Common myeloid progenitor, CD34-positive (primary cell): Measurements from ENCODE around the gene LIPG. TPM values are rescaled to one million over a fixed set of nuclear protein-coding genes. Genes with fewer than 3 reads are reported as not detected.
A peak's percentile ranks its signal among the peaks of the same experiment; 100 is the strongest.
"Not testable (repeated sequence)": the region's sequence is repeated elsewhere in the genome, so short reads cannot be mapped to it uniquely, and the experiment has no call there.

Experiments used
- CTCF ChIA-PET: fragments of 350-600 bp; sonication (Branson Sonifier 250); formaldehyde crosslinking; loops from one replicate; lab custom pipeline; 2021; ENCODE audit warnings: antibody characterized with exemption; lab: Charles Lee
- POLR2A ChIA-PET: fragments of 350-600 bp; sonication (Branson Sonifier 250); formaldehyde crosslinking; loops from one replicate; lab custom pipeline; 2021; ENCODE audit warnings: antibody characterized with exemption; lab: Charles Lee
- DNase-seq, 3 donors: peaks; one replicate each; pipeline versions ENCODE4 v3.0.0 to v3.0.0-alpha.2; 2013
- H3K27ac ChIP-seq, 2 experiments: 1 replicate in 1 of 2; 2 replicates in 1 of 2; pipeline ENCODE4 v1.7.0; 2013; ENCODE audit warnings: inconsistent platforms in 2 of 2, low read length in 2 of 2, mild to moderate bottlenecking in 2 of 2, low read depth in 1 of 2, moderate library complexity in 1 of 2; ENCODE audit not compliant: severe bottlenecking in 2 of 2, insufficient read depth in 1 of 2, poor library complexity in 1 of 2
- H3K27me3 ChIP-seq, 5 experiments: replicated peaks in 2 of 5; 1 replicate in 3 of 5; 2 replicates in 2 of 5; pipeline versions ENCODE4 v1.6.1 to v1.7.0; 2013; ENCODE audit warnings: low read length in 4 of 5, mild to moderate bottlenecking in 2 of 5, moderate library complexity in 2 of 5, inconsistent platforms in 1 of 5; ENCODE audit not compliant: insufficient read depth in 5 of 5, control insufficient read depth in 4 of 5
- H3K36me3 ChIP-seq, 4 experiments: 1 replicate in 2 of 4; 2 replicates in 2 of 4; pipeline versions ENCODE4 v1.6.1 to v1.7.0; 2013; ENCODE audit warnings: low read length in 3 of 4, control low read depth in 1 of 4, mild to moderate bottlenecking in 1 of 4; ENCODE audit not compliant: control insufficient read depth in 4 of 4, insufficient read depth in 4 of 4
- H3K4me1 ChIP-seq, 4 experiments: 1 replicate in 3 of 4; 2 replicates in 1 of 4; pipeline versions ENCODE4 v1.6.1 to v1.7.1; 2013; ENCODE audit warnings: low read length in 3 of 4, mild to moderate bottlenecking in 3 of 4, control low read depth in 1 of 4, inconsistent platforms in 1 of 4, moderate library complexity in 1 of 4; ENCODE audit not compliant: control insufficient read depth in 4 of 4, insufficient read depth in 4 of 4; ENCODE audit errors: control extremely low read depth in 1 of 4
- H3K4me3 ChIP-seq, 7 experiments: 1 replicate in 4 of 7; 2 replicates in 3 of 7; pipeline versions ENCODE4 v1.5.1 to v1.7.0; 2013; ENCODE audit warnings: mild to moderate bottlenecking in 7 of 7, low read length in 6 of 7, moderate library complexity in 6 of 7, inconsistent platforms in 2 of 7, low read depth in 2 of 7, control low read depth in 1 of 7; ENCODE audit not compliant: insufficient read depth in 4 of 7, control insufficient read depth in 1 of 7; ENCODE audit errors: extremely low read depth in 1 of 7
- H3K9me3 ChIP-seq, 5 experiments: 1 replicate in 4 of 5; 2 replicates in 1 of 5; pipeline versions ENCODE4 v1.6.1 to v1.7.1; 2013; ENCODE audit warnings: low read length in 4 of 5, mild to moderate bottlenecking in 2 of 5, inconsistent platforms in 1 of 5, low read depth in 1 of 5, moderate library complexity in 1 of 5; ENCODE audit not compliant: control insufficient read depth in 4 of 5, insufficient read depth in 2 of 5; ENCODE audit errors: control extremely low read depth in 1 of 5
- WGBS: methylation state at CpG from one replicate; pipeline ENCODE4 v1.1.5; 2013; ENCODE audit not compliant: insufficient coverage; 5-methylcytosine and 5-hydroxymethylcytosine counted together
- polyA plus RNA-seq: library from polyadenylated mRNA; unstranded; fragments of 120-200 nt; gene quantifications from one replicate; pipeline ENCODE4 v1.2.1, GENCODE V29; 2013

Gene LIPG
- polyA plus RNA-seq, result not detected

GRCh38 chr18:49561289-49562193 is at the start of gene LIPG:
Gene LIPG, plus strand, starts transcription at chr18:49562057. Its CDS starts 252 bp downstream, at chr18:49562309.
- DNase-seq, result peak; percentile 53 to 83 (median 77)
- Histone ChIP-seq H3K36me3 (no peaks in the 10 kb centered on the region), H3K4me1 (peaks cover 0 to 20% (median 14%) of the 10 kb centered on the region in 4 experiments), H3K27ac (no peak within 1 kb of the TSS), H3K27me3 (peaks cover 16 to 78% (median 36%) of the 10 kb centered on the region in 5 experiments), H3K9me3 (no peaks in the 10 kb centered on the region), H3K4me3 (peak within 1 kb of the TSS in 4 of 7 experiments; percentile 25 to 61 (median 54))
- POLR2A ChIA-PET, result no interaction called here
- CTCF ChIA-PET, result interaction anchor here (0.7 to 3.5 kb wide), 4 partner anchors 9 to 299 kb away, joined by 3 to 42 read pairs (median 4); no protein-coding TSS in a partner anchor
- WGBS, result 2% methylated on average over 59 of the region's 67 CpGs

- CTCF ChIA-PET, H3K27me3 ChIP-seq, DNase-seq, H3K4me3 ChIP-seq, POLR2A ChIA-PET, H3K9me3 ChIP-seq, H3K27ac ChIP-seq, H3K4me1 ChIP-seq, H3K36me3 ChIP-seq: not testable (repeated sequence)
- 98% methylated on average over 5 of the region's 8 CpGs for WGBS
These were observed 49.0 kb upstream of the LIPG start for GRCh38 chr18:49512876-49513275.

GRCh38 chr18:49514577-49514976 is 47.3 kb upstream of the LIPG start:
- WGBS, result 89% methylated on average over 6 of the region's 9 CpGs

DNA sequence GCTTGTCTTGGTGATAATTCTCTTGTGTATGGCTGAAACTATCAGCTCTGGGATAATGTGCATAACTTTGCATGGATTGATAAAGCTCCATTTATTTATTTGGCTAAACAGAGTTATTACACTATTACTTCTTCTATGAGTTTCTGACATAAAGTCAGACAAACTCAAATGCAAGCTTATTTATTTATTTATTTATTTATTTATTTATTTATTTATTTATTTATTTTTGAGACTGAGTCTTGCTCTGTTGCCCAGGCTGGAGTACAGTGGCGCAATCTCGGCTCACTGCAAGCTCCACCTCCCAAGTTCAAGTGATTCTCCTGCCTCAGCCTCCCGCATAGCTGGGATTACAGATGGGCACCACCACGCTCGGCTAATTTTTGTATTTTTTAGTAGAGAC is 46.9 kb upstream of the LIPG start:
- H3K9me3 ChIP-seq, POLR2A ChIA-PET, DNase-seq, H3K4me3 ChIP-seq, H3K36me3 ChIP-seq, H3K27me3 ChIP-seq, H3K4me1 ChIP-seq, H3K27ac ChIP-seq: not testable (repeated sequence)
- WGBS, result 77% methylated on average over 5 of the region's 5 CpGs
- CTCF ChIA-PET, result interaction anchor here (1.0 to 1.7 kb wide), 6 partner anchors 19 to 689 kb away, joined by 3 to 7 read pairs (median 4); no protein-coding TSS in a partner anchor

More at GRCh38 chr18:49514577-49514976, 47.3 kb upstream of the LIPG start:
- ChIA-PET POLR2A (interaction anchor here (0.6 kb wide), 1 partner anchor 18 kb away, joined by 3 read pairs; no protein-coding TSS in a partner anchor), CTCF (interaction anchor here (0.7 to 1.7 kb wide), 7 partner anchors 9 to 689 kb away, joined by 3 to 7 read pairs (median 4); no protein-coding TSS in a partner anchor)
- DNase-seq, result no peak
- no peak overlapping the region for H3K27ac ChIP-seq
- no peaks in the 10 kb centered on the region for H3K27me3 ChIP-seq
- no peaks in the 10 kb centered on the region for H3K36me3 ChIP-seq
- no peaks in the 10 kb centered on the region for H3K9me3 ChIP-seq
- H3K4me3 ChIP-seq, result no peak overlapping the region
- H3K4me1 ChIP-seq, result peaks cover 0 to 5% (median 0%) of the 10 kb centered on the region in 4 experiments

DNA sequence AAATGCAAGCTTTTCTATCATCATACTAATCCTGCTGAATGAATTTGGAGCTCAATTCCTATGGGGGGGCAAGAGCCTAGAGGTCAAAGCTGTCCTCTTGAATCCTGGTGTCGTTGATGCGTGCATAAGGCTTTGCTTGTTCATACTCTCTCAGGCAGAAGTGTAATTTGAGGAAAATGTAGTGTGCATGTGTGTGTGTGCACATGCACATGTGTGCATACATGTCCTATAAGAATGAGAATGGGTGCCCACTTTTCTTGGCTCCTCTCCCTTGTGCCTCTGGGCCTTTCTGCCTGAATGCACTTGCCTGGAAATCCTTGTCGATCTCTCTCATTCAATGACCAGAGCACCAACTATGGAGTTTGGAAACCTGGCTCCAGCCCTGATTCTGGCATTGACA is 46.3 kb upstream of the LIPG start:
- H3K9me3 ChIP-seq, result no peaks in the 10 kb centered on the region

DNA sequence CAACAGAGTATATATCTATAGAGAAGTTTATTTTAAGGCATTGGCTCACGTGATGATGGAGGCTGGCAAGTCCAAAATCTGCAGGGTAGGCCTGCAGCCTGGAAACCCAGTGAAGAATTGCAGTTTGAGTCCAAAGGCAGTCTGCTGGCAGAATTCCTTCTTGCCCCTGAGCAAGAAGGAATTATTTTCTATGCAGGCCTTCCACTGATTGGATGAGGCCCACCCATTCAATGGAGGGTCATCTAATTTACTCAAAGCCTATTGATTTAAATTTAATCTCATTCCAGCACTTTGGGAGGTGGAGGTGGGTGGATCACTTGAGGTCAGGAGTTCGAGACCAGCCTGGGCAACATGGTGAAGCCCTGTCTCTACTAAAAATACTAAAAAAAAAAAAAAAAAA is 44.4 kb upstream of the LIPG start:
- Histone ChIP-seq H3K4me3 (no peak overlapping the region), H3K27me3 (no peaks in the 10 kb centered on the region), H3K27ac (no peak overlapping the region), H3K4me1 (peaks cover 0 to 5% (median 0%) of the 10 kb centered on the region in 4 experiments), H3K9me3 (no peaks in the 10 kb centered on the region), H3K36me3 (no peaks in the 10 kb centered on the region)
- CTCF ChIA-PET, result no interaction called here
- POLR2A ChIA-PET, result no interaction called here
- DNase-seq, result no peak
- WGBS, result no CpG with 5 or more reads among the region's 2 CpGs

More for the DNA sequence above, 46.3 kb upstream of the LIPG start:
- POLR2A ChIA-PET, result no interaction called here
- H3K4me3 ChIP-seq, result no peak overlapping the region
- H3K36me3 ChIP-seq, result no peaks in the 10 kb centered on the region
- H3K4me1 ChIP-seq, result peaks cover 0 to 5% (median 0%) of the 10 kb centered on the region in 4 experiments
- H3K27me3 ChIP-seq, result no peaks in the 10 kb centered on the region
- DNase-seq, result no peak
- CTCF ChIA-PET, result interaction anchor here (1.0 to 1.7 kb wide), 6 partner anchors 15 to 348 kb away, joined by 3 to 7 read pairs (median 4); no protein-coding TSS in a partner anchor
- H3K27ac ChIP-seq, result no peak overlapping the region
- WGBS, result 100% methylated on average over 3 of the region's 3 CpGs
